ENCODE data around the gene MCF2L2. TPM values are rescaled to one million over a fixed set of nuclear protein-coding genes. Genes with fewer than 3 reads are reported as not detected.
A peak's percentile ranks its signal among the peaks of the same experiment; 100 is the strongest.

The MCF2L2 gene
- total RNA-seq, 6 experiments from 2014 or later, result 0.14 TPM; not detected in 5

DNA sequence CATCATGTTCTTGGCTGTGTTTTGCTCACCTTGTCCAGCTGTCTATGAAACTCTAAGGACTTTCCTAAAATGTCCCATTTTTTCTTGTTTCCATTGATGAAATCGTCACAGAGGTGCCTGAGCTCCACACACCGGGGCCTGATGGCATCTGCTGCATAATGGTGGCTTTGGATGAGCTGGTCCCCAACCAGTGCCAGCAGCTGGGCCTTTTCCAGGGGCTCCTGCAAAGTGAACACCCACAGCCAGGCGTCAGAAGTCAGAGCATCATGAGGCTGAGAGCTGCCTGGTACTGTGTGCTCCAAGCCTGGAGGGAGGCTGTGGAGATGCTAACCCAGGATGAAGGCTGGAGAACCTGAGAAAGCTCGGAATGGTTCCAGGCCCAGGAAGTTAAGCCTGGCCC is 128.4 kb downstream of the MCF2L2 start:
- Mint-ChIP-seq H3K36me3 (ENCODE audit: low read depth) (no peaks in the 10 kb centered on the region; the same call in 1 of the 2 replicates), H3K27ac (no peak overlapping the region), H3K4me1 (ENCODE audit: low read depth) (peaks cover 16% of the 10 kb centered on the region), H3K9me3 (no peaks in the 10 kb centered on the region), H3K4me3 (no peak overlapping the region), H3K27me3 (ENCODE audit: insufficient read depth) (peaks cover 17% of the 10 kb centered on the region)
- no peak for DNase-seq
- TF ChIP-seq, protein P1, sequence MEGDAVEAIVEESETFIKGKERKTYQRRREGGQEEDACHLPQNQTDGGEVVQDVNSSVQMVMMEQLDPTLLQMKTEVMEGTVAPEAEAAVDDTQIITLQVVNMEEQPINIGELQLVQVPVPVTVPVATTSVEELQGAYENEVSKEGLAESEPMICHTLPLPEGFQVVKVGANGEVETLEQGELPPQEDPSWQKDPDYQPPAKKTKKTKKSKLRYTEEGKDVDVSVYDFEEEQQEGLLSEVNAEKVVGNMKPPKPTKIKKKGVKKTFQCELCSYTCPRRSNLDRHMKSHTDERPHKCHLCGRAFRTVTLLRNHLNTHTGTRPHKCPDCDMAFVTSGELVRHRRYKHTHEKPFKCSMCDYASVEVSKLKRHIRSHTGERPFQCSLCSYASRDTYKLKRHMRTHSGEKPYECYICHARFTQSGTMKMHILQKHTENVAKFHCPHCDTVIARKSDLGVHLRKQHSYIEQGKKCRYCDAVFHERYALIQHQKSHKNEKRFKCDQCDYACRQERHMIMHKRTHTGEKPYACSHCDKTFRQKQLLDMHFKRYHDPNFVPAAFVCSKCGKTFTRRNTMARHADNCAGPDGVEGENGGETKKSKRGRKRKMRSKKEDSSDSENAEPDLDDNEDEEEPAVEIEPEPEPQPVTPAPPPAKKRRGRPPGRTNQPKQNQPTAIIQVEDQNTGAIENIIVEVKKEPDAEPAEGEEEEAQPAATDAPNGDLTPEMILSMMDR (IDR thresholded peaks at IDR 0.05), result no peak

DNA sequence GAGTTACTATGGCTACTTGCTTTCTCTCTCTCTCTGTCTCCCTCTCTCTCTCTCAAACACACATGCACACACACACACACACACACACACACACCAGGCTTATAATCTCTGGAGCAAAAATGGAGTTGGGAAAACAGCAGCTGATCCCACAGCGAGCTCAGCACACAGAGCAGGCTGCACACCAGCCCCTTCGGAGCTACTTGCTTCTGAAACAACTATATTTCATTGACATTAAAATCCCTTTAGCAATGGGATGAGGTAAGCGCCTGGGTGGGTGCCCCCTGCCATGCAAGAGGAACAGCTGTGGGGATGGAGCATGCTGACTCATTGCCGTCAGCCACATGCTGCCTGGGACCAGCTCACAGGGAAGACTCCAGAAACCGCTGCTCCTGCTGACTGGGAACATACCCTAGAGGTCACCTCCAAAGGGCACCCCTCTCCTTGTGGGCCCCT is 129.7 kb downstream of the MCF2L2 start:
- H3K4me3 Mint-ChIP-seq, result no peak overlapping the region
- no peaks in the 10 kb centered on the region; the same call in 1 of the 2 replicates for H3K36me3 Mint-ChIP-seq (ENCODE audit: low read depth)
- no peak overlapping the region for H3K27ac Mint-ChIP-seq
- H3K9me3 Mint-ChIP-seq, result no peaks in the 10 kb centered on the region
- peaks cover 16% of the 10 kb centered on the region for H3K4me1 Mint-ChIP-seq (ENCODE audit: low read depth)
- DNase-seq, result peak; percentile 49
- H3K27me3 Mint-ChIP-seq (ENCODE audit: insufficient read depth), result peaks cover 13% of the 10 kb centered on the region
- TF ChIP-seq, protein P1 (IDR thresholded peaks at IDR 0.05), result no peak

DNA sequence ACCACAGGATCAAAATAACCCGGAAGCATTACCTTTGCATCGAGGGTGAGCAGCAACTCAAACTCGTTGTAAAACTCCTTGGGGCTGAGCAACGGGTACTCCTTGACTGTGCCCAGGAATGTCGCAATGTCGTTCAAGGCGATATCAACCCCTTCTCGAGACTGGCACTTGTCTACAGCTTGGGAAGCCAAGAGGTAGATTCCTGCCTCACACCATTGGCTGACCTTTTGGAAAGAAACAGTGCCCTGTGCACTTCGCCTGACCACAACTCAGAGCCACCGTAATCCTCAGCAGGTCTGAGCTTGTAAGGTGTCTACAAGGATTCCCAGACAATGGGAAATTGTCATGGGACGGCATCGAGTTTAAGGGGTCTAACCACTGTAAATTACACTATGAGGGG is 131.5 kb downstream of the MCF2L2 start:
- Mint-ChIP-seq H3K9me3 (no peaks in the 10 kb centered on the region), H3K36me3 (ENCODE audit: low read depth) (no peaks in the 10 kb centered on the region; the same call in 1 of the 2 replicates), H3K27ac (no peak overlapping the region), H3K27me3 (ENCODE audit: insufficient read depth) (peaks cover 6% of the 10 kb centered on the region), H3K4me1 (ENCODE audit: low read depth) (peaks cover 16% of the 10 kb centered on the region), H3K4me3 (no peak overlapping the region)
- TF ChIP-seq, protein P1 (IDR thresholded peaks at IDR 0.05), result no peak
- DNase-seq, result no peak

DNA sequence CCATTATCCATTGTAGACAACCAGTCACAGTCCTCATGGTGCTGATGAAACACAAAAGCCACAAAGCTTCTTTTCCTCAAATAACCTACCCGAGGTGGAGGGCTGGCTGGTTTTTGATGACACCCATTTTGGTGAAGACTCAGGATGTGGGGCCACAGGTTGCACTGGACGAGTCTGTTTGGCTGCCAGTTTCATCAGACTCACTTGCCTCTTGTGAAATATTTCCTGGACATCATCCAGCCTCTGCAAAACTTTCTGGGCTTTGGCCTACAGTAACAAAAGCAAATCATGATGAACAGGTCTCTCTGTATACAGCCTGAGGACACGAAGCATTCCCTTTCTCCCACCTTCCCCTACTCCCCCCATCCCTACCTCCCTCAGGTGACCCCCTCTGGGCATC is 133.2 kb downstream of the MCF2L2 start:
- Mint-ChIP-seq H3K27ac (no peak overlapping the region), H3K4me1 (ENCODE audit: low read depth) (peaks cover 11% of the 10 kb centered on the region), H3K27me3 (ENCODE audit: insufficient read depth) (peaks cover 9% of the 10 kb centered on the region), H3K36me3 (ENCODE audit: low read depth) (no peaks in the 10 kb centered on the region; the same call in 1 of the 2 replicates), H3K9me3 (no peaks in the 10 kb centered on the region), H3K4me3 (no peak overlapping the region)
- peak; percentile 40 for DNase-seq
- TF ChIP-seq, protein P1 (IDR thresholded peaks at IDR 0.05), result no peak

DNA sequence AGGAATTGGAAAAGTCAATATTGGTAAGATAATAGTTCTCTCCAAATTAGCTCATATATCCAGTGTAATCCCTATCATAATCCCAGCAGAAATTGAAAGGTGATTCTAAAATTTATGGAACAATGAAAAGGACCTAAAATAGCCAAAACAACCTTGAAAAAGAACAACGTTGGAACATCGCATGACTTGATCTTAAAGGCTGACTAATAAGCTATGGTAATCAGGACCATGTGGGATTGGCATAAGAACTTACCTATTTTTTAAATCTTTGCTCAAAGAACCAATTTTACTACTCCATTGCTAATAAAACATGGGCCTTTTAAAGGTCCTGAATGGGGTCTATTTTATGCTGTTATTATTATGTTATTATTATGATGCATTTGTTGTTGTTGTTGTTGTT is 134.5 kb downstream of the MCF2L2 start:
- no peak for DNase-seq
- peaks cover 9% of the 10 kb centered on the region for H3K27me3 Mint-ChIP-seq (ENCODE audit: insufficient read depth)
- H3K36me3 Mint-ChIP-seq (ENCODE audit: low read depth), result no peaks in the 10 kb centered on the region; the same call in 1 of the 2 replicates
- TF ChIP-seq, protein P1 (IDR thresholded peaks at IDR 0.05), result no peak
- H3K9me3 Mint-ChIP-seq, result no peaks in the 10 kb centered on the region
- no peak overlapping the region for H3K4me3 Mint-ChIP-seq
- peaks cover 10% of the 10 kb centered on the region for H3K4me1 Mint-ChIP-seq (ENCODE audit: low read depth)
- H3K27ac Mint-ChIP-seq, result no peak overlapping the region
